GM21576 (cell line): ENCODE results near the gene MAGI2.
"Not testable (repeated sequence)": the region's sequence is repeated elsewhere in the genome, so short reads cannot be mapped to it uniquely, and the experiment has no call there.

Experiments used
- ATAC-seq: cut with Tn5 transposase; IDR thresholded peaks from one replicate; pipeline ENCODE4 v1.9.1; 2021; ENCODE audit warnings: mild to moderate bottlenecking, moderate library complexity; ENCODE audit not compliant: unreplicated experiment

The MAGI2 gene

GRCh38 chr7:78265071-78265470 lies 1188.4 kb downstream of the MAGI2 start:
- ATAC-seq, result no peak

GRCh38 chr7:78264105-78264504 lies 1189.4 kb downstream of the MAGI2 start:
- ATAC-seq, result no peak

GRCh38 chr7:78261739-78262138 lies 1191.7 kb downstream of the MAGI2 start:
- ATAC-seq, result no peak

GRCh38 chr7:78261302-78261701 lies 1192.2 kb downstream of the MAGI2 start:
- ATAC-seq, result no peak

- ATAC-seq, result no peak
These were observed 1192.6 kb downstream of the MAGI2 start for GRCh38 chr7:78260826-78261225.

- ATAC-seq, result no peak
These were observed 1198.8 kb downstream of the MAGI2 start for GRCh38 chr7:78254726-78255055.

- no peak for ATAC-seq
These were observed 1199.4 kb downstream of the MAGI2 start for GRCh38 chr7:78253850-78254725.

GRCh38 chr7:78248867-78249266 lies 1204.6 kb downstream of the MAGI2 start:
- ATAC-seq, result no peak

GRCh38 chr7:78247910-78248689 lies 1205.4 kb downstream of the MAGI2 start:
- no peak for ATAC-seq

- not testable (repeated sequence) for ATAC-seq
These were observed 1213.3 kb downstream of the MAGI2 start for GRCh38 chr7:78240179-78240578.

- ATAC-seq, result no peak
These were observed 1218.8 kb downstream of the MAGI2 start for GRCh38 chr7:78234634-78235033.

- ATAC-seq, result no peak
These were observed 1220.7 kb downstream of the MAGI2 start for GRCh38 chr7:78232806-78233205.

GRCh38 chr7:78226059-78226719 lies 1227.3 kb downstream of the MAGI2 start:
- ATAC-seq, result no peak

GRCh38 chr7:78225534-78225933 lies 1227.9 kb downstream of the MAGI2 start:
- ATAC-seq, result no peak

GRCh38 chr7:78224923-78225322 lies 1228.5 kb downstream of the MAGI2 start:
- no peak for ATAC-seq

- ATAC-seq, result no peak
These were observed 1229.9 kb downstream of the MAGI2 start for GRCh38 chr7:78223598-78223997.

- no peak for ATAC-seq
These were observed 1231.3 kb downstream of the MAGI2 start for GRCh38 chr7:78222001-78222751.

GRCh38 chr7:78220754-78221153 lies 1232.7 kb downstream of the MAGI2 start:
- no peak for ATAC-seq

GRCh38 chr7:78218876-78219275 lies 1234.6 kb downstream of the MAGI2 start:
- no peak for ATAC-seq

GRCh38 chr7:78218051-78218450 lies 1235.4 kb downstream of the MAGI2 start:
- no peak for ATAC-seq

- no peak for ATAC-seq
These were observed 1238.3 kb downstream of the MAGI2 start for GRCh38 chr7:78215199-78215598.
